H9 (cell line): ENCODE measurements around the gene MIOS. TPM values are rescaled to one million over a fixed set of nuclear protein-coding genes. Genes with fewer than 3 reads are reported as not detected.

ENCODE experiments used
- DNase-seq: peaks from one replicate; pipeline ENCODE4 v3.0.0-alpha.2; 2017
- H2AFZ ChIP-seq: one replicate; pipeline ENCODE4 v1.6.1; 2013; ENCODE audit warnings: mild to moderate bottlenecking, low read length, control low read depth, moderate library complexity
- H2AK5ac ChIP-seq: 2 replicates; pipeline ENCODE4 v1.6.1; 2013; ENCODE audit warnings: low read length, control low read depth, mixed read lengths; ENCODE audit not compliant: insufficient read length
- H2BK120ac ChIP-seq: one replicate; pipeline ENCODE4 v1.6.1; 2013; ENCODE audit warnings: low read depth, mild to moderate bottlenecking, low read length, control low read depth, inconsistent platforms; ENCODE audit not compliant: poor library complexity, severe bottlenecking
- H2BK12ac ChIP-seq: 2 replicates; pipeline ENCODE4 v1.6.1; 2013; ENCODE audit warnings: low read length, control low read depth, mixed read lengths, low read depth; ENCODE audit not compliant: insufficient read length
- H2BK15ac ChIP-seq: 2 replicates; pipeline ENCODE4 v1.6.1; 2013; ENCODE audit warnings: low read depth, low read length, control low read depth
- H2BK20ac ChIP-seq: one replicate; pipeline ENCODE4 v1.6.1; 2013; ENCODE audit warnings: low read depth, mild to moderate bottlenecking, low read length, control low read depth, inconsistent platforms; ENCODE audit not compliant: poor library complexity, severe bottlenecking
- H2BK5ac ChIP-seq: 2 replicates; pipeline ENCODE4 v1.6.1; 2013; ENCODE audit warnings: low read length, control low read depth, mixed read lengths; ENCODE audit not compliant: insufficient read length
- H3K14ac ChIP-seq: 2 replicates; pipeline ENCODE4 v1.6.1; 2013; ENCODE audit warnings: low read length, control low read depth; ENCODE audit not compliant: insufficient read depth
- H3K18ac ChIP-seq: 2 replicates; pipeline ENCODE4 v1.6.1; 2013; ENCODE audit warnings: low read depth, mild to moderate bottlenecking, mixed read lengths, low read length, control low read depth; ENCODE audit not compliant: insufficient read length
- H3K23ac ChIP-seq: 2 replicates; pipeline ENCODE4 v1.6.1; 2013; ENCODE audit warnings: low read length, control low read depth, mixed read lengths, low read depth; ENCODE audit not compliant: insufficient read length
- H3K23me2 ChIP-seq: 2 replicates; pipeline ENCODE4 v1.6.1; 2013; ENCODE audit warnings: low read depth, mild to moderate bottlenecking, mixed read lengths, low read length, control low read depth; ENCODE audit not compliant: insufficient read length, poor library complexity, severe bottlenecking
- H3K27ac ChIP-seq: 2 replicates; pipeline ENCODE4 v1.5.1; 2013; ENCODE audit warnings: low read length, control low read depth, mixed read lengths, low read depth; ENCODE audit not compliant: insufficient read length
- H3K27me3 ChIP-seq: 2 replicates; pipeline ENCODE4 v1.6.1; 2013; ENCODE audit warnings: low read length, control low read depth, inconsistent platforms; ENCODE audit not compliant: insufficient read depth
- H3K4ac ChIP-seq: 2 replicates; pipeline ENCODE4 v1.6.1; 2013; ENCODE audit warnings: low read depth, mild to moderate bottlenecking, control low read depth, inconsistent platforms, low read length, moderate library complexity
- H3K4me1 ChIP-seq: 2 replicates; pipeline ENCODE4 v1.6.1; 2013; ENCODE audit warnings: low read length, control low read depth, inconsistent platforms; ENCODE audit not compliant: insufficient read depth
- H3K4me2 ChIP-seq: 2 replicates; pipeline ENCODE4 v1.6.1; 2013; ENCODE audit warnings: low read length, control low read depth, mixed read lengths; ENCODE audit not compliant: insufficient read length, insufficient read depth
- H3K56ac ChIP-seq: 2 replicates; pipeline ENCODE4 v1.6.1; 2013; ENCODE audit warnings: low read depth, mild to moderate bottlenecking, mixed read lengths, low read length, control low read depth; ENCODE audit not compliant: insufficient read length
- H3K79me1 ChIP-seq: 2 replicates; pipeline ENCODE4 v1.6.1; 2013; ENCODE audit warnings: low read depth, mild to moderate bottlenecking, moderate library complexity, low read length, control low read depth, inconsistent platforms; ENCODE audit not compliant: insufficient read depth, poor library complexity, severe bottlenecking
- H3K79me2 ChIP-seq: 2 replicates; pipeline ENCODE4 v1.6.1; 2013; ENCODE audit warnings: low read length, control low read depth, inconsistent platforms; ENCODE audit not compliant: insufficient read depth
- H3K9ac ChIP-seq: 2 replicates; pipeline ENCODE4 v1.6.1; 2013; ENCODE audit warnings: low read length, control low read depth, mixed read lengths; ENCODE audit not compliant: insufficient read length; ENCODE audit errors: extremely low read depth
- H3K9me3 ChIP-seq: one replicate; pipeline ENCODE4 v1.6.1; 2013; ENCODE audit warnings: low read depth, low read length, inconsistent platforms; ENCODE audit not compliant: control insufficient read depth
- H3T11ph ChIP-seq: one replicate; pipeline ENCODE4 v1.6.1; 2013; ENCODE audit warnings: mild to moderate bottlenecking, low read length, control low read depth, inconsistent platforms
- H4K20me1 ChIP-seq: one replicate; pipeline ENCODE4 v1.6.1; 2013; ENCODE audit not compliant: control insufficient read depth, insufficient read length, insufficient read depth
- H4K5ac ChIP-seq: 2 replicates; pipeline ENCODE4 v1.6.1; 2013; ENCODE audit warnings: low read depth, mild to moderate bottlenecking, mixed read lengths, low read length, control low read depth; ENCODE audit not compliant: insufficient read length
- H4K8ac ChIP-seq: replicated peaks from 2 replicates; pipeline ENCODE4 v1.6.1; 2013; ENCODE audit warnings: low read length, control low read depth, mixed read lengths, low read depth; ENCODE audit not compliant: insufficient read length
- H4K91ac ChIP-seq: 2 replicates; pipeline ENCODE4 v1.6.1; 2013; ENCODE audit warnings: low read depth, mild to moderate bottlenecking, moderate library complexity, mixed read lengths, low read length, control low read depth; ENCODE audit not compliant: insufficient read length
- H3K27ac Mint-ChIP-seq, 3 experiments: 2 replicates in 2 of 3; 3 replicates in 1 of 3; pipeline ENCODE4 v1.8.0; 2020 to 2021; ENCODE audit warnings: mixed read lengths in 3 of 3, mild to moderate bottlenecking in 1 of 3, moderate library complexity in 1 of 3
- H3K27me3 Mint-ChIP-seq: 2 replicates; pipeline ENCODE4 v1.8.0; 2021; ENCODE audit warnings: low read depth, mild to moderate bottlenecking, moderate library complexity, mixed read lengths
- H3K36me3 Mint-ChIP-seq, 3 experiments: 2 replicates in 2 of 3; 3 replicates in 1 of 3; pipeline ENCODE4 v1.8.0; 2020 to 2021; ENCODE audit warnings: low read depth in 3 of 3, mixed read lengths in 3 of 3; ENCODE audit not compliant: insufficient read depth in 1 of 3
- H3K4me1 Mint-ChIP-seq, 2 experiments: 2 replicates each; pipeline ENCODE4 v1.8.0; 2020; ENCODE audit warnings: mixed read lengths in 2 of 2
- H3K4me3 Mint-ChIP-seq, 2 experiments: 2 replicates in 1 of 2; 3 replicates in 1 of 2; pipeline ENCODE4 v1.8.0; 2020 to 2021; ENCODE audit warnings: mild to moderate bottlenecking in 2 of 2, mixed read lengths in 2 of 2, moderate library complexity in 1 of 2
- H3K9me3 Mint-ChIP-seq, 2 experiments: 2 replicates in 1 of 2; 3 replicates in 1 of 2; pipeline ENCODE4 v1.8.0; 2020; ENCODE audit warnings: mild to moderate bottlenecking in 2 of 2, mixed read lengths in 2 of 2, moderate library complexity in 1 of 2
- WGBS: extraction: QIAGEN DNeasy Blood & Tissue Kit; methylation state at CpG from one replicate; pipeline ENCODE4 v1.1.7; 2013; ENCODE audit warnings: missing lambda C conversion rate, low lambda C conversion rate, mixed read lengths; ENCODE audit not compliant: insufficient read length; ENCODE audit errors: extremely low coverage; 5-methylcytosine and 5-hydroxymethylcytosine counted together
- total RNA-seq: library from RNA; stranded (reverse); gene quantifications from 2 replicates; pipeline ENCODE4 v1.2.1, GENCODE V29; 2021
- TF ChIP-seq, protein P1 (sequence below): fragments of 200-600 bp; sonication (generic); conservative IDR thresholded peaks from 3 replicates; pipeline ENCODE4 v1.8.0; 2021; ENCODE audit warnings: antibody characterized with exemption, mild to moderate bottlenecking

The MIOS gene
- total RNA-seq, 1 experiment from 2014 or later, result 46.4 TPM

DNA sequence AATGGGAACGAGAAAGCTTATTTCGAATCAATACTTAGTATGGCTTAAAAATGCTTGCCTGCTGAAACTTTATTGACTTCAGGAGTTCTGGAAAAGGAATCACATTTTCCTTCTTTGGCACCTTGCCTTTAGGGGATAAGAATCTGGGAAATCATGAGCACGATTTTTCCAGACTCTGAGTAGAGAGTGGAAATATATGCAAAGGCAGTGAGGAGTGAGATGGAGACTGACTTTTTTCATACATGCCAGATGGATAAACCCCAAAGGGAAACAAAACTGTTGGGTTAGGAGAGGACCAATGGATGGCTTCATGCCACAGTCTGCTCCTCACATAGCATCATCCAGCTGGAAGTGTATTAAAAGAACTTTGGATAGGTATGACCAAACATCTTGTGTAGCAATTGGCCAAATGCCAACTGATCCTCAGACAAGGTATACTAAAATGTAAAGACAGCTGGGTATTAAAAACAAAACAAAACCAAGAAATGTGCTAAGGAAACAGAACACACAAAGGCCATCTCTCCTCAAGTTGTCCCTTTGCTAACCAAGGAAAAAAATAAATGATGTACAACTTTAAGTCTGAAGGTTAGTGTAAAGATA lies 32.8 kb upstream of the MIOS start:
- Histone ChIP-seq H3K18ac (no peak overlapping the region), H3K9ac (no peak overlapping the region), H3K14ac (no peak overlapping the region), H3K4me2 (no peak overlapping the region), H2AK5ac (no peak overlapping the region), H3K4me1 (no peaks in the 10 kb centered on the region), H3K23me2 (no peaks in the 10 kb centered on the region), H4K5ac (no peak overlapping the region), H3K23ac (no peak overlapping the region), H3K79me2 (no peaks in the 10 kb centered on the region), H3K56ac (no peak overlapping the region), H3T11ph (no peak overlapping the region), H2BK5ac (no peak overlapping the region), H2BK120ac (no peak overlapping the region), H4K20me1 (no peaks in the 10 kb centered on the region), H3K27me3 (no peaks in the 10 kb centered on the region), H2AFZ (no peak overlapping the region), H3K27ac (no peak overlapping the region), H4K91ac (no peak overlapping the region), H2BK20ac (no peak overlapping the region), H4K8ac (no peak overlapping the region), H2BK15ac (no peak overlapping the region), H3K9me3 (no peaks in the 10 kb centered on the region), H3K79me1 (no peaks in the 10 kb centered on the region), H3K4ac (no peak overlapping the region), H2BK12ac (no peak overlapping the region)
- no peak for DNase-seq
- TF ChIP-seq, protein P1, sequence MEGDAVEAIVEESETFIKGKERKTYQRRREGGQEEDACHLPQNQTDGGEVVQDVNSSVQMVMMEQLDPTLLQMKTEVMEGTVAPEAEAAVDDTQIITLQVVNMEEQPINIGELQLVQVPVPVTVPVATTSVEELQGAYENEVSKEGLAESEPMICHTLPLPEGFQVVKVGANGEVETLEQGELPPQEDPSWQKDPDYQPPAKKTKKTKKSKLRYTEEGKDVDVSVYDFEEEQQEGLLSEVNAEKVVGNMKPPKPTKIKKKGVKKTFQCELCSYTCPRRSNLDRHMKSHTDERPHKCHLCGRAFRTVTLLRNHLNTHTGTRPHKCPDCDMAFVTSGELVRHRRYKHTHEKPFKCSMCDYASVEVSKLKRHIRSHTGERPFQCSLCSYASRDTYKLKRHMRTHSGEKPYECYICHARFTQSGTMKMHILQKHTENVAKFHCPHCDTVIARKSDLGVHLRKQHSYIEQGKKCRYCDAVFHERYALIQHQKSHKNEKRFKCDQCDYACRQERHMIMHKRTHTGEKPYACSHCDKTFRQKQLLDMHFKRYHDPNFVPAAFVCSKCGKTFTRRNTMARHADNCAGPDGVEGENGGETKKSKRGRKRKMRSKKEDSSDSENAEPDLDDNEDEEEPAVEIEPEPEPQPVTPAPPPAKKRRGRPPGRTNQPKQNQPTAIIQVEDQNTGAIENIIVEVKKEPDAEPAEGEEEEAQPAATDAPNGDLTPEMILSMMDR, result no peak
- no peak overlapping the region for H3K27ac Mint-ChIP-seq
- peaks cover 0 to 6% of the 10 kb centered on the region in 2 experiments; a peak in 1 of 4 replicates for H3K4me1 Mint-ChIP-seq
- no peaks in the 10 kb centered on the region for H3K27me3 Mint-ChIP-seq
- no CpG with 5 or more reads among the region's 3 CpGs for WGBS
- no peaks in the 10 kb centered on the region for H3K36me3 Mint-ChIP-seq
- no peaks in the 10 kb centered on the region for H3K9me3 Mint-ChIP-seq
- no peak overlapping the region for H3K4me3 Mint-ChIP-seq
